Panc1 (cell line): ENCODE measurements around the gene C1RL.
"Not testable (repeated sequence)": the region's sequence is repeated elsewhere in the genome, so short reads cannot be mapped to it uniquely, and the experiment has no call there.

Source experiments
- TCF7L2 ChIP-seq: IDR thresholded peaks from 2 replicates; pipeline ENCODE4 v1.6.1; 2011; ENCODE audit warnings: mild to moderate bottlenecking, low read depth, low read length, inconsistent platforms
- TF ChIP-seq, protein P1 (sequence below): fragments of 450-650 bp; IDR thresholded peaks from 2 replicates; pipeline ENCODE4 v1.5.1; 2017; ENCODE audit warnings: mild to moderate bottlenecking

DNA sequence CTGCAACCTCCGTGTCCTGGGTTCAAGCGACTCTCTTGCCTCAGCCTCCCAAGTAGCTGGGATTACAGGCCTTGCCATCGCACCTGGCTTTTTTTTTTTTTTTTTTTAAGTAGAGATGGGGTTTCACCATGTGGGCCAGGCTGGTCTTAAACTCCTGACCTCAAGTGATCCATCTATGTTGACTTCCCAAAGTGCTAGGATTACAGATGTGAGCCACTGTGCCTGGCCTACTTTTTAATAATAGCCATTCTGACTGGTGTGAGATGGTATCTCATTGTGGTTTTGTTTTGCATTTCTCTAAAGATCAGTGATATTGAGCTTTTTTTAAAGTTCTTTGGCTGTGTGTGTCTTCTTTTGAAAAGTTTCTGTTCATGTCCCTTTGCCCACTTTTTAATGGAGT is 59.0 kb downstream of the C1RL start:
- TF ChIP-seq, protein P1, sequence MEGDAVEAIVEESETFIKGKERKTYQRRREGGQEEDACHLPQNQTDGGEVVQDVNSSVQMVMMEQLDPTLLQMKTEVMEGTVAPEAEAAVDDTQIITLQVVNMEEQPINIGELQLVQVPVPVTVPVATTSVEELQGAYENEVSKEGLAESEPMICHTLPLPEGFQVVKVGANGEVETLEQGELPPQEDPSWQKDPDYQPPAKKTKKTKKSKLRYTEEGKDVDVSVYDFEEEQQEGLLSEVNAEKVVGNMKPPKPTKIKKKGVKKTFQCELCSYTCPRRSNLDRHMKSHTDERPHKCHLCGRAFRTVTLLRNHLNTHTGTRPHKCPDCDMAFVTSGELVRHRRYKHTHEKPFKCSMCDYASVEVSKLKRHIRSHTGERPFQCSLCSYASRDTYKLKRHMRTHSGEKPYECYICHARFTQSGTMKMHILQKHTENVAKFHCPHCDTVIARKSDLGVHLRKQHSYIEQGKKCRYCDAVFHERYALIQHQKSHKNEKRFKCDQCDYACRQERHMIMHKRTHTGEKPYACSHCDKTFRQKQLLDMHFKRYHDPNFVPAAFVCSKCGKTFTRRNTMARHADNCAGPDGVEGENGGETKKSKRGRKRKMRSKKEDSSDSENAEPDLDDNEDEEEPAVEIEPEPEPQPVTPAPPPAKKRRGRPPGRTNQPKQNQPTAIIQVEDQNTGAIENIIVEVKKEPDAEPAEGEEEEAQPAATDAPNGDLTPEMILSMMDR = not testable (repeated sequence)
- TF ChIP-seq TCF7L2 = not testable (repeated sequence)
